Measurements from ENCODE around the gene SLC5A10.
"Not testable (repeated sequence)": the region's sequence is repeated elsewhere in the genome, so short reads cannot be mapped to it uniquely, and the experiment has no call there.

Gene SLC5A10

GRCh38 chr17:19047510-19047909, 95.5 kb downstream of the SLC5A10 start:
- not testable (repeated sequence) for DNase-seq

DNA sequence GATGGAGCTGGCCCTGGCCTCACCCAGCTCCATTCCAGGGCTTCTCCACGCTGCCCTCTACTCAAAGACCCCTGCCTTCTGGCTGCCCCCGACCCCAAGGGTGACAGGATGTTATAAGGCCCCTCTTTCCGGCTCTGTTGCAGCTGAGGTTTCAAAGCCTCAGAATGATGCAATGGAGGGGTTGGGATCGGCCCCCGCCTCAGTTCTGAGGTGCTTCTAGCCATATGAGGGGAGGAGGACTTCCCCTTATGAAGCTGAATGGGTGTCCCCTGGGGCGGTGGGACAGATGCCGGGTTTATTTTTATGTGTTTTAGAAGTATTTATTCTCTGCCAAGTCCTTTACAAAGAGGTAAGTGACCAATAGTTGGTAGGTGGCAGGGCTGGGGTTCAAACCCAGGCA, 96.9 kb downstream of the SLC5A10 start:
- not testable (repeated sequence) for DNase-seq

GRCh38 chr17:19055447-19055846, 103.5 kb downstream of the SLC5A10 start:
- not testable (repeated sequence) for DNase-seq

DNA sequence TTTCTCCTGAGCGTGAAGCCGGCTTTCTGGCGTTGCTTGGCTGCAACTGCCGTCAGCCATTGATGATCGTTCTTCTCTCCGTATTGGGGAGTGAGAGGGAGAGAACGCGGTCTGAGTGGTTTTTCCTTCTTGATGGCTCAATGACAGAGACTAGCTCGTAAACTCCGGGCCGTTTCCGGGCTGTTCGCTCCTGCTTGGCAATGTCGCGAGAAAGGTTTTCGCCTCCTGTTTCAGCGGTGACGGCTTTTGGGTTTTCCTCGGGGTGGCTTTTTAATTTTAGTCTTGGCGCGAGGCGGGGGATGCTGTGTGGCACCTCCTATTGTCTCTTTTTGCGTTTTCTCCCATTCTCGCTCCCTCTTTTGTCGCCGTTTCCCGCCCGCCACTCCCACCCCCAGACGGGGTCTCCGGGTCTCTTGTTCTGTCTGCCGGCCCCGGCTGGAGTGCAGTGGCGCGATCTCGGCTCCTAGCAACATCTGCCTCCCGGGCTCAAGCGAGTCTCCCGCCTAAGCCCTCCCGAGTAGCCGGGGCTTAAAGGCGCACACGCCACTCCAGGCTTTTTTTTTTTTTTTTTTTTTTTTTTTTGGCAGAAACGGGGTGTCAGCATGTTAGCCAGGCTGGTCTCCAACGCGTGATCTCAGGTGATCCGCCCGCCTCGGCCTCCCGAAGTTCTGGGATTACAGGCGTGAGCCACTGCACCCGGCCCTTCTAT, 110.2 kb downstream of the SLC5A10 start:
- DNase-seq: not testable (repeated sequence)

- DNase-seq: not testable (repeated sequence)
Measured at GRCh38 chr17:19062718-19063325, 110.9 kb downstream of the SLC5A10 start.

- not testable (repeated sequence) for DNase-seq
Measured at GRCh38 chr17:19063326-19063956, 111.5 kb downstream of the SLC5A10 start.

- not testable (repeated sequence) for DNase-seq
Measured at GRCh38 chr17:19064378-19064777, 112.4 kb downstream of the SLC5A10 start.

- not testable (repeated sequence) for DNase-seq
Measured at GRCh38 chr17:19070318-19071168, 118.6 kb downstream of the SLC5A10 start.
